HEK293 (cell line): ENCODE measurements around the gene PCBP3.
A peak's percentile ranks its signal among the peaks of the same experiment; 100 is the strongest.
"Not testable (repeated sequence)": the region's sequence is repeated elsewhere in the genome, so short reads cannot be mapped to it uniquely, and the experiment has no call there.

ENCODE experiments used
- CTCF ChIA-PET: fragments of 350-600 bp; formaldehyde crosslinking; extraction: SDS; loops from one replicate; lab custom pipeline; 2021; ENCODE audit warnings: antibody characterized with exemption; lab: Yijun Ruan, JAX
- POLR2A ChIA-PET: fragments of 300-600 bp; formaldehyde crosslinking; extraction: SDS; loops from one replicate; lab custom pipeline; 2020; ENCODE audit warnings: antibody characterized with exemption, inconsistent platforms; lab: Yijun Ruan, JAX
- H3K27ac ChIP-seq: fragments of 200-500 bp; sonication (Bioruptor generic); 2 replicates; pipeline ENCODE4 v1.5.1; 2014; ENCODE audit warnings: low read depth, low read length, control low read depth, inconsistent platforms; ENCODE audit errors: extremely low read depth
- H3K36me3 ChIP-seq, 2 experiments: fragments of 200-500 bp in 1 of 2; sonication (Bioruptor generic) in 1 of 2; 1 replicate in 1 of 2; 2 replicates in 1 of 2; pipeline ENCODE4 v1.5.1; 2014 to 2017; ENCODE audit warnings: inconsistent platforms in 2 of 2, low read length in 2 of 2; ENCODE audit not compliant: control insufficient read depth in 2 of 2, insufficient read depth in 1 of 2
- H3K4me1 ChIP-seq: fragments of 200-500 bp; sonication (Bioruptor generic); 2 replicates; pipeline ENCODE4 v1.5.1; 2014; ENCODE audit warnings: mild to moderate bottlenecking, low read length, inconsistent platforms; ENCODE audit not compliant: control insufficient read depth, insufficient read depth
- H3K4me3 ChIP-seq: 2 replicates; pipeline ENCODE4 v1.5.1; 2011; ENCODE audit warnings: low read depth, mild to moderate bottlenecking, control low read depth, low read length, moderate library complexity
- H3K9me3 ChIP-seq: fragments of 200-500 bp; sonication (Bioruptor generic); 2 replicates; pipeline ENCODE4 v1.5.1; 2014; ENCODE audit warnings: low read depth, low read length, inconsistent platforms; ENCODE audit not compliant: control insufficient read depth, insufficient read depth
- BCL6B ChIP-seq: fragments of 450-650 bp; formaldehyde crosslinking; IDR thresholded peaks from 2 replicates; pipeline ENCODE4 v1.5.1; 2017; ENCODE audit warnings: missing biosample characterization, missing genetic modification characterization
- GLI2 ChIP-seq: fragments of 450-650 bp; formaldehyde crosslinking; IDR thresholded peaks from 2 replicates; pipeline ENCODE4; 2017; ENCODE audit warnings: missing biosample characterization, missing genetic modification characterization, low read depth, borderline replicate concordance
- HOXA7 ChIP-seq: sonication (generic); formaldehyde crosslinking; IDR thresholded peaks from 2 replicates; pipeline ENCODE4 v1.8.1; 2022; ENCODE audit warnings: missing genetic modification reagents, borderline replicate concordance
- KLF1 ChIP-seq: fragments of 450-650 bp; formaldehyde crosslinking; IDR thresholded peaks from 2 replicates; pipeline ENCODE4 v1.5.1; 2016; ENCODE audit warnings: missing biosample characterization, missing genetic modification characterization
- MZF1 ChIP-seq: fragments of 450-650 bp; formaldehyde crosslinking; IDR thresholded peaks from 2 replicates; pipeline ENCODE4 v1.5.1; 2017; ENCODE audit warnings: missing biosample characterization, missing genetic modification characterization, borderline replicate concordance
- PATZ1 ChIP-seq: fragments of 450-650 bp; formaldehyde crosslinking; IDR thresholded peaks from 2 replicates; pipeline ENCODE4 v1.5.1; 2016; ENCODE audit warnings: missing biosample characterization, missing genetic modification characterization
- PRDM6 ChIP-seq: fragments of 450-650 bp; formaldehyde crosslinking; IDR thresholded peaks from 2 replicates; pipeline ENCODE4 v1.5.1; 2017; ENCODE audit warnings: missing biosample characterization, missing genetic modification characterization
- SETDB1 ChIP-seq: IDR thresholded peaks from one replicate; pipeline ENCODE4 v1.6.1; 2017; ENCODE audit warnings: mild to moderate bottlenecking, low read length, moderate library complexity, mixed read lengths; ENCODE audit not compliant: insufficient read length
- SP2 ChIP-seq: fragments of 450-650 bp; formaldehyde crosslinking; IDR thresholded peaks from 2 replicates; pipeline ENCODE4 v1.5.1; 2016; ENCODE audit warnings: missing biosample characterization, missing genetic modification characterization
- SP3 ChIP-seq: fragments of 450-650 bp; formaldehyde crosslinking; IDR thresholded peaks from 2 replicates; pipeline ENCODE4 v1.5.1; 2016; ENCODE audit warnings: missing biosample characterization, missing genetic modification characterization
- TRIM28 ChIP-seq: IDR thresholded peaks from 2 replicates; pipeline ENCODE4 v1.6.1; 2011; ENCODE audit warnings: low read length, control low read depth, borderline replicate concordance
- WT1 ChIP-seq: fragments of 450-650 bp; formaldehyde crosslinking; IDR thresholded peaks from 2 replicates; pipeline ENCODE4 v1.5.1; 2016; ENCODE audit warnings: missing biosample characterization, missing genetic modification characterization
- ZBTB21 ChIP-seq: fragments of 450-650 bp; formaldehyde crosslinking; IDR thresholded peaks from 2 replicates; pipeline ENCODE4 v1.5.1; 2017; ENCODE audit warnings: missing biosample characterization, missing genetic modification characterization
- ZNF140 ChIP-seq: fragments of 450-650 bp; formaldehyde crosslinking; IDR thresholded peaks from 2 replicates; pipeline ENCODE4 v1.5.1; 2016; ENCODE audit warnings: missing biosample characterization, missing genetic modification characterization
- ZNF341 ChIP-seq: fragments of 450-650 bp; formaldehyde crosslinking; IDR thresholded peaks from 2 replicates; pipeline ENCODE4; 2016; ENCODE audit warnings: low read depth, missing biosample characterization, missing genetic modification characterization
- ZNF555 ChIP-seq: fragments of 450-650 bp; formaldehyde crosslinking; conservative IDR thresholded peaks from 2 replicates; pipeline ENCODE4 v1.5.1; 2017; ENCODE audit warnings: missing biosample characterization, mild to moderate bottlenecking, missing genetic modification characterization, inconsistent platforms
- ZNF596 ChIP-seq: fragments of 450-650 bp; IDR thresholded peaks from 2 replicates; pipeline ENCODE4 v1.5.0; 2018; ENCODE audit warnings: missing biosample characterization, mild to moderate bottlenecking, missing genetic modification characterization, moderate library complexity
- ZNF600 ChIP-seq: fragments of 450-650 bp; formaldehyde crosslinking; IDR thresholded peaks from 2 replicates; pipeline ENCODE4 v1.5.1; 2016; ENCODE audit warnings: missing biosample characterization, missing genetic modification characterization
- ZNF629 ChIP-seq: fragments of 450-650 bp; formaldehyde crosslinking; IDR thresholded peaks from 2 replicates; pipeline ENCODE4 v1.5.1; 2017; ENCODE audit warnings: missing biosample characterization, missing genetic modification characterization
- ZNF670 ChIP-seq: fragments of 450-650 bp; formaldehyde crosslinking; IDR thresholded peaks from 2 replicates; pipeline ENCODE4 v1.5.1; 2016; ENCODE audit warnings: missing biosample characterization, missing genetic modification characterization, low read depth
- ZNF791 ChIP-seq: fragments of 450-650 bp; formaldehyde crosslinking; IDR thresholded peaks from 2 replicates; pipeline ENCODE4 v1.5.1; 2016; ENCODE audit warnings: missing biosample characterization, missing genetic modification characterization
- TF ChIP-seq, protein P1 (sequence below): fragments of 450-650 bp; formaldehyde crosslinking; IDR thresholded peaks from 2 replicates; pipeline ENCODE4 v1.5.1; 2016; ENCODE audit warnings: missing biosample characterization, missing genetic modification characterization
- TF ChIP-seq, protein P2 (sequence below): fragments of 450-650 bp; formaldehyde crosslinking; IDR thresholded peaks from 2 replicates; pipeline ENCODE4 v1.5.1; 2016; ENCODE audit warnings: missing biosample characterization, missing genetic modification characterization

Gene PCBP3

DNA sequence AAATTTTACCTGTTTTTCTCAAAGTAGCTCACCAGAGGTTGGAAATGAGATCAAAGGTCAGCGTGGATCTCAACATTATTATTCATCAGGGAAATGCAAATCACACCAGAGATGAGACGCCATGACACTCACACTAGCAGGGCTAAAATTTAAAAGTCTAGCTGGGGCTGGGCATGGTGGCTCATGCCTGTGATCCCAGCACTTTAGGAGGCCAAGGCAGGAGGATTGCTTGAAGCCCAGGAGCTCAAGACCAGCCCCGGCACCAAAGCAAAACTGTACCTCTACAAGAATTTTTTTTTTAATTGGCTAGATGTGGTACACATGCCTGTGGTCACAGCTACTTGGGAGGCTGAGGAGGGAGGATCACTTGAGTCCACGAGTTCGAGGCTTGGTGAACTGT lies 41.4 kb upstream of the PCBP3 start (continued):
- no peak for TF ChIP-seq GLI2
- TF ChIP-seq, protein P1, sequence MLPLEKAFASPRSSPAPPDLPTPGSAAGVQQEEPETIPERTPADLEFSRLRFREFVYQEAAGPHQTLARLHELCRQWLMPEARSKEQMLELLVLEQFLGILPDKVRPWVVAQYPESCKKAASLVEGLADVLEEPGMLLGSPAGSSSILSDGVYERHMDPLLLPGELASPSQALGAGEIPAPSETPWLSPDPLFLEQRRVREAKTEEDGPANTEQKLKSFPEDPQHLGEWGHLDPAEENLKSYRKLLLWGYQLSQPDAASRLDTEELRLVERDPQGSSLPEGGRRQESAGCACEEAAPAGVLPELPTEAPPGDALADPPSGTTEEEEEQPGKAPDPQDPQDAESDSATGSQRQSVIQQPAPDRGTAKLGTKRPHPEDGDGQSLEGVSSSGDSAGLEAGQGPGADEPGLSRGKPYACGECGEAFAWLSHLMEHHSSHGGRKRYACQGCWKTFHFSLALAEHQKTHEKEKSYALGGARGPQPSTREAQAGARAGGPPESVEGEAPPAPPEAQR = no peak
- no peak for TF ChIP-seq BCL6B
- no peak for TF ChIP-seq HOXA7 (CRISPR knock-in tag)
- no peak for TF ChIP-seq PRDM6 (tag by site-specific recombination)

GRCh38 chr21:45603481-45603880 lies 40.0 kb upstream of the PCBP3 start:
- H3K4me3 ChIP-seq = no peak overlapping the region
- peaks cover 0 to 9% of the 10 kb centered on the region in 2 experiments; a peak in 1 of 3 replicates for H3K36me3 ChIP-seq
- peak; percentile 88 for TF ChIP-seq SETDB1
- TF ChIP-seq ZNF555 = no peak
- TF ChIP-seq ZNF140 (tag by site-specific recombination) = 0 out of 2 replicates have a peak, but pooled peaks have one; percentile 3
- no peak for TF ChIP-seq ZNF670 (tag by site-specific recombination)
- TF ChIP-seq ZNF791 (tag by site-specific recombination) = peak; percentile 100
- peak; percentile 70 for TF ChIP-seq TRIM28
- TF ChIP-seq MZF1 (tag by site-specific recombination) = no peak
- no peak for TF ChIP-seq KLF1 (tag by site-specific recombination)
- CTCF ChIA-PET = interaction anchor here (0.7 to 1.7 kb wide), 2 partner anchors 47 to 246 kb away, joined by 3 to 5 read pairs; no protein-coding TSS in a partner anchor
- H3K4me1 ChIP-seq = no peaks in the 10 kb centered on the region
- no peaks in the 10 kb centered on the region for H3K9me3 ChIP-seq
- POLR2A ChIA-PET = no interaction called here
- H3K27ac ChIP-seq = no peak overlapping the region

DNA sequence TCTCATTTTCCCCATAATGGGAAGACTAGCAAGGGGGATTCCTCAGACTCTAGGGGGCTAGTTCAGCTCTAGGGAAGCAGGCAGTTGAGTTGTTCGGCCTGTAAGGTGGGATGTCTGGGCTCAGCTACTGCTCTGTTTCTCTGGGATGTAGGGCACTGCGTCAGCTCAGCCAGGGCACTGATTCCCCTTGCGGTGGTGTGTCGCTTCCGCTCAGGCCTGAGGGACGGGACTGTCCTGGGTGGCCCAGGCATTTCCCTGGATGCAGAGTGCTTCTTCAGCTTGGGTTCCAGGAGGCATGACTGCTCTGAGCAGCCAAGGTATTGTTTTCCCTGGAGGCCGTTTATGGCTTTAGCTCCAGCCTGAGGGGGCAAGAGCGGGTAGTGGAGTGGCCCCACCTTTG lies 38.8 kb upstream of the PCBP3 start:
- POLR2A ChIA-PET, H3K4me3 ChIP-seq, H3K9me3 ChIP-seq, H3K4me1 ChIP-seq, H3K36me3 ChIP-seq, H3K27ac ChIP-seq, CTCF ChIA-PET: not testable (repeated sequence)

DNA sequence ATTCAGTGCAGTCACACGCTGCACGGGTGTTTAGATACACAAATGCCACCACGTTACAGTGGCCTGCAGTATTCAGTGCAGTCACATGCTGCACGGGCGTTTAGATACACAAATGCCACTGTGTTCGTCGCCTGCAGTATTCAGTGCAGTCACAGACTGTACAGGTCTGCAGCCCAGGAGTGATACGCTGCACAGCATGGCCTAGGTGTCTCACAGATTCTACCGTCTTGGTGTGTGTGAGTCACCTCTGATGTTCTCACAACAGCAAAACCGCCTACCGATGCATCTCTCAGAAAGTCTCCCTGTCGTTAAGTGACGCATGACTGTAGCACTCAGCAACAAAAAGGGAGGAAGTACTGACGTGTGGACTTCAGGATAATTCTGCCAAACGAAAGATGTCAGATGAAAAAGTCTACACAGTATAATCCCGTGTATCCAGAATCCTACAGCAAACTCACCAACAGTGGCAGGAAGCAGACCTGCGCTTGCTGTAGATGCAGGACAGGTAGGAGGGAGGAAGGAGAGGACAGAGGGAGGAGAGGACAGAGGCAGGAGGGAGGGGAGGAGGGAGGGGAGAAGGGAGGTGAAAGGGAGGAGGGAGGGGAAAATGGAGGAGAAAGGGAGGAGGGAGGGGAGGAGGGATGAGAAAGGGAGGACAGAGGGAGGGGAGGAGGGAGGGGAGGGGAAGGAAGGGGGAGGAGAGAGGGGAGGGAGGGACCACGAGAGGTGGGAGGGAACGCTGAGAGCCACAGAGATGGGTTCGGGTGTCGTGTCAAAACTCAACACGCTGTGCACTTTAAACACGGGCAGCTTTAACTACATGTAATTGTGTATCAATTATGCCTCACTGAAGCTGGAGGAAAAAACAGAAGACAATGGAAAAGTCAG lies 36.3 kb upstream of the PCBP3 start:
- ChIA-PET POLR2A (no interaction called here), CTCF (no interaction called here)
- no peak overlapping the region for H3K4me3 ChIP-seq

More for the DNA sequence above, 36.3 kb upstream of the PCBP3 start:
- no peaks in the 10 kb centered on the region for H3K9me3 ChIP-seq
- TF ChIP-seq, protein P2, sequence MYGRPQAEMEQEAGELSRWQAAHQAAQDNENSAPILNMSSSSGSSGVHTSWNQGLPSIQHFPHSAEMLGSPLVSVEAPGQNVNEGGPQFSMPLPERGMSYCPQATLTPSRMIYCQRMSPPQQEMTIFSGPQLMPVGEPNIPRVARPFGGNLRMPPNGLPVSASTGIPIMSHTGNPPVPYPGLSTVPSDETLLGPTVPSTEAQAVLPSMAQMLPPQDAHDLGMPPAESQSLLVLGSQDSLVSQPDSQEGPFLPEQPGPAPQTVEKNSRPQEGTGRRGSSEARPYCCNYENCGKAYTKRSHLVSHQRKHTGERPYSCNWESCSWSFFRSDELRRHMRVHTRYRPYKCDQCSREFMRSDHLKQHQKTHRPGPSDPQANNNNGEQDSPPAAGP (tag by site-specific recombination) = peak; percentile 86; the same call in 1 of the 2 replicates
- no peak for TF ChIP-seq PATZ1
- 0 out of 2 replicates have a peak, but pooled peaks have one; percentile 18 for TF ChIP-seq ZBTB21 (tag by site-specific recombination)
- TF ChIP-seq ZNF596 (tag by site-specific recombination) = no peak
- TF ChIP-seq ZNF341 (tag by site-specific recombination) = peak; percentile 55; the same call in 1 of the 2 replicates
- 0 out of 2 replicates have a peak, but pooled peaks have one; percentile 13 for TF ChIP-seq ZNF600 (tag by site-specific recombination)
- peak; percentile 9; the same call in 1 of the 2 replicates for TF ChIP-seq SP2 (tag by site-specific recombination)
- peak; percentile 70 for TF ChIP-seq ZNF629 (tag by site-specific recombination)
- peak; percentile 70 for TF ChIP-seq SP3 (tag by site-specific recombination)
- peak; percentile 96 for TF ChIP-seq WT1
- TF ChIP-seq, all 188 proteins: peak for 8
- H3K36me3 ChIP-seq = no peaks in the 10 kb centered on the region
- no peaks in the 10 kb centered on the region for H3K4me1 ChIP-seq
- no peak overlapping the region for H3K27ac ChIP-seq
